ENCODE results near the gene PHRF1.

The PHRF1 gene

DNA sequence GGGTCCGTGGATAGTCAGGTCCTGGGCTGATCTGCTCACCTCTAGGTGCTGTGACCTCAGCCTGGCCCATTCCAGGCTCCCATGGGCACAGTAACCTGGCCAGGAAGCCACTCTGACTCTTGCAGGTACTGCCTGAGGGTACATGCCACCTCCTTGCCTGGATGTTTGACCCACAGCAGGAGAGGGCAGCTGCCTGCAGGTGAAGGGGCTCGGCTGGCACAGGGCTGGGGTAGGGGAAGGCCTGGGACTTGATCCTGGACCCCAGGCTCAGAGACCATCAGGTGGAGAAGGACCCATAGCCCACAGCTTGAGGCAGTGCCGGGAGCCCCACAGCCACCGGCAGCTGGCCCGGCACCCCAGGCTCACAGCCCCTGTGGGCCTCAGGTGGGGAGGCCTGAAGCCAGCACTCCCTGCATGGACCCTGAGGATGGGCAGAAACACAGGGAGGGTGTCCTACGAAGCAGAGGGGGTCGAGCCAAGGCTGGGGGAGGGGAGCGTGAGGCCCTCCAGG is 36.2 kb upstream of the PHRF1 start:
- no peak for DNase-seq (ENCODE audit: low read depth)

DNA sequence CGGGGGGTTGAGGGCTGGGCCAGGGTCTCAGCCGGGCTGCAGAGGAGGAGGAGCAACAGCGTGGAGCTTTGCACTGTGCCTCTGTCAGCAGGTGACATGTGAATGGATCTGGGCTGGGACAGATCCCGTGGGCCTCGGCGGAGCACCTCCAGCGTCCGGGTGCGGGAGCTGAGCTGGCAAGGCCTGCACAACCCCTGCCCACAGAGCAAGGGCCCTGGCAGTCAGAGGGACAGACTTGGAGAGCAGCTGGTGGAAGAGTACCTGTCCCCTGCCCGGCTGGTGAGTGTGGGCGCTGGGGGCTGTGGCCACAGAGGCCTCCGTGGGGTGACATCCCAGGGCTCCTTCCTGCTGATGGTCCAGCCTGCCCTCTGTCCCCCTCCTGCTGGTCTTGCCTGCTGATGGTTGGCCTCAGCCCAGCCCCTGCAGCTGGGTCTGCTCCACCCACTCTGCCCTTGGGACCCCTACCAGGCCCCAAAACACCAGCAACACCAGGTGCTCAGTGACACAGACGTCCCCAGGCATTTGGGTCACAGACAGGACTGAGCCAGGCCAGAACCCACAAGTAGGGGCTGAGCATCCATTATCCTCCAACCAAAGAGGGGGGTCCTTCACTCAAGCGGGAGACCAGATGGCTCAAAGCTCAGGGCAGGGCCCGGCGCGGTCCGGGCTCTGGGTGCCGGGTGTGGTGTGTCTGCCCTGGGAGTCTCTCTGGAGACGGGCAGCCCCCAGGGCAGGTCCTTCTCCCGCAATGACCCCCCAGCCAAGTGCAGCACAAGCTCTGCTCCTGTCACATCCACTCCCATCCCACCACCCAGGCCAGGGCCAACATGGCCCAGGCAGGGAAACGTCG is 35.5 kb upstream of the PHRF1 start:
- no peak for DNase-seq (ENCODE audit: low read depth)

DNA sequence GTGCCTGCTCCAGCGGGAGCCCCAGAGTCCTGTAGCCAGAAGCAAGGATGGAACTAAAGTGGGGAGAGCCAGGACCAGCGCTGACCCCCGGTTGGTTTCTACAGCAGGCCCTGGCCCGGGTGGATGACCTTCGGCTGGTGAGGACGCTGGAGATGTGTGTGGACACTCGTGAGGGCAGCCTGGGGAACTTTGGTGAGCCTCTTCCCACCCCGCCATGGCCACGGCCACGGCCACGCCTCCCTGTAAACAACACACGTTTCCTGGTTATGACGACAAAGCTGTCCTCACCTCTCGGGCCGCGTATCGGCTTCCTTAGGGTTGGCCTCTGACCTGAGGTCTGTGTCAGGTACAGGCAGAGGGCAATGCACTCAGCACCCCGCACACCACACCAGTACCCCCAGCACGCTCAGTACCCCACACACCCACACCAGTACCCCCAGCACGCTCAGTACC is 34.8 kb upstream of the PHRF1 start:
- DNase-seq (ENCODE audit: low read depth), result no peak

DNA sequence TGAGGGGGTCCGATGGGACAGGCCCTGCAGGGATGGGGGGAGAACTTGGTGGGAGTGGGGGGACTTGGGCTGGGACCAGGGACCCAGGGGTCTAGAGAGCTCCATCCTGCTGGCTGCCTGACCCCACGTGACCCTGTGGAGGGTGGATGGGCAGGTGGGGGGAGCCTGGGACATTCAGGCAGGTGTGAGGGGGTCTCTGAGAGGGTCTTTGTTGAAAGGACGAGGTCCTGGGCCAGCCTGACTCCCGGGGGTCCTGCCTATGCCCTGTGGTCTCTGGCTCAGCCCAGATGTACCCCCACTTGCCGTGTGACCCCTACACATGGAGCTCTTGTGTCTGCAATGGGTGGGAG is 31.5 kb upstream of the PHRF1 start:
- DNase-seq (ENCODE audit: low read depth), result no peak

DNA sequence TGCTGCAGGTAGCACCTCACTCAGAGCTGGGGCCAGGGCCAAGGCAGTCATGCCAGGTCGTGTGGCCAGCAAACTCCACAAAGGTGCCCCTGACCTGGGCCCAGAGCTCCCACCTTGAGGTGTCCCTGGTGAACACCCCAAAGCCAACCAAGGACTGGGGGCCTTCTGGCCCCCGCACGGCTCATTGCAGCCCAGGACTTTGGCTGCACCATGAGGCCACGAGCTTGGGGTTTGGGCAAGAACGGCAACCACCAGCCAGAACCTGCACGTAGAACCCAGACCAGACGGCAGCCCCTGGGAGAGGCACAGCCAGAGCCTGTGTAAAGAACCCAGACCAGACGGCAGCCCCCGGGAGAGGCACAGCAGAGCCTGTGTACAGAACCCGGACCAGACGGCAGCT is 31.1 kb upstream of the PHRF1 start:
- DNase-seq (ENCODE audit: low read depth), result no peak

DNA sequence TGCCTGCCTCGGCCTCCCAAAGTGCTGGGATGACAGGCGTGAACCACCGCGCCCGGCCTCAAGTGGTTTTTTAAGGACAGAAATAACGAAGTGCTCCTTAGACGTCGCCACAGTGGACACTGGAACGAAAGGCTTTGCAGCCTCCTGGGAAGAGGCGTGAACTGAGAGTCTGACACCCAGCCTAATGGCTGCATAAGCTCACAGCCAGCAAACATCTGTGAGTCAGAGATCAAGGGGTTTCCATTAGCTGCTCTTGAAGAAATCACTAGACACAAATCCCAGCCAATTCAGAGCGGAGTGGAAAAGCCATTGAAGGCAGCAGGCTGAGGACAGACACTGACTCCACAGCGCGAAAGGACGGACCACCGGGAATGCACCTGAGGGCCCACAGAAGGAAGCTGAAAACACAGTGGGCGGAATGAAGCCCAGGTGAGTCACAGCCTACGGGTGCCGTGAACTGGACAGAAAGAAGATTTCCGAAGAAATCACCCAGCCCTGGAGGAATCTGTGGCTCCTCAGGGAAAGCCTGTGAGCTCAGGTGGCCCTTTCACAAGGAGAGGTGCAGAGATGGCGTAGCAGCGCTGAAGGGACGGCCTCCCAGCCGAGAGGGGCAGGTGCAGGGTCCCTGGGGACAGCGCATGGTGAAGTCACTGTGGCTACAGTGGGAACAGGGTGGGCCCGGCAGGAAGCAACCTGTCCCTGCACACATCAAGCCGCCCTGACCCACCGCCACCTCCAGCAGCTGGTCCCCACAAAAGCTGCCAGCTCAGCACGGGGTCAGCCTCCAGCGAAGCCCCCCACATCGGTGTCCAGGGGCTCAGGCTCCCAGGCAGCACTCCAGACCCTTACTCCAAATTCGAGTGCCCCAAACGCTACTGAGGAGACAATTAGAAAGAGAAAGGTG is 27.3 kb upstream of the PHRF1 start:
- no peak for DNase-seq (ENCODE audit: low read depth)

DNA sequence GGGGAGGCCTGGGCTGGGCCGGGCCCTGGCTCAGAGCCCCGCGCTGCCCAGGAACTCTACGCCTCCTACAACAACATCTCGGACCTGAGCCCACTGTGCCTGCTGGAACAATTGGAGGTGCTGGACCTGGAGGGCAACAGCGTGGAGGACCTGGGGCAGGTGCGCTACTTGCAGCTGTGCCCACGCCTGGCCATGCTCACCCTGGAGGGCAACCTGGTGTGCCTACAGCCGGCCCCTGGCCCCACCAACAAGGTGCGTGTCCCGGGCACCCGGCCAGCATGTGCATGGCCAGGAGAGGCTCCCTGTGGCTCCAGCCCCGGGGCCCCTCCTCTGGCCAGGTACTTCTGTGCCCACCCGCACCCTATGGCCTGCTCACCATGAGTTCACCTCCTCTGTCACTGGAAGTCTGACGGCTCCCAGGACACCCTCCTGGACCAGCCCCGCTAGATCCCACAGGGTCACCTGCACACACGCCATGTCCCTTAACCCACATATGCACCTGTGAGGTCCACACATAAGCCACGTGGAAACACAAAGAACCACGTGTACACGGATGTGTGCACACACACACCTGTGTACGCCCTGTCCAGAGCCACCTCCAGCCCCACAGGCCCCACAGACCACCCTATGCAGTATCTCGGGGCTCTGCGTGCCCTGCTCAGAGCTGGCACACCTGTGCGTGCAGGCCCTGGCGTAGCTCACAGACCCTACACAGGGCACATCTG is 26.1 kb upstream of the PHRF1 start:
- DNase-seq (ENCODE audit: low read depth), result no peak

DNA sequence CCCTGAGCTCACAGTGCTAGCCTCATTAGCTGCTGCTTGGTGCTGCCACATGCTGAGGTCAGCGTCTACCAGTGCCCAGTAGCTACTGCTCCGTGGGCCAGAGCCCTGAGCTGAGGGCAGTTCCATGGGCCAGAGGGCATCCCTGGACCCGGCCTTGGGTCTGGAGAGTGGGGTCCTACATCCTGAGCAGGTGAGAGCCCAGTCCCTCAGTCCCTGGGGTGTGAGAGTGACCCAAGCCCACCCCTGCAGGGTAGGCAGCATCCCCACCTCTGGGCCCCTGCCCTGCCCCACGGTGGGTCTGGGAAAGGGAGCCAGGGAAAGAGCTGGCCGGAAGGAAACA is 25.6 kb upstream of the PHRF1 start:
- no peak for DNase-seq (ENCODE audit: low read depth)

DNA sequence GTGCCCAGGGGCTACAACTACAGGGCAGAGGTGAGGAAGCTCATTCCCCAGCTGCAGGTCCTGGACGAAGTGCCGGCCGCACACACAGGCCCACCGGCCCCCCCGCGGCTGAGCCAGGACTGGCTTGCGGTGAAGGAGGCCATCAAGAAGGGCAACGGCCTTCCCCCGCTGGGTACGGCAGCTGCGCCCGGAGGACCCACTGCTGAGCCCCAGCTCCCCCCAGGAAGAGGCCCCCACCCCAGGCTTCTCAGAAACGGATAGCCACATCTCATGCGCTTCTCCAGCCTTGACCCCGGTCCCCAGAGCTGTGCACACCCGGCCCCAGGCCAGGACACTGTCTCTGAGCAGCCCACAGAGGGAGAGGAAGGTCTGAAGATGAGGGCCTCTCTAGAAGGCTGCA is 25.1 kb upstream of the PHRF1 start:
- no peak for DNase-seq (ENCODE audit: low read depth)

DNA sequence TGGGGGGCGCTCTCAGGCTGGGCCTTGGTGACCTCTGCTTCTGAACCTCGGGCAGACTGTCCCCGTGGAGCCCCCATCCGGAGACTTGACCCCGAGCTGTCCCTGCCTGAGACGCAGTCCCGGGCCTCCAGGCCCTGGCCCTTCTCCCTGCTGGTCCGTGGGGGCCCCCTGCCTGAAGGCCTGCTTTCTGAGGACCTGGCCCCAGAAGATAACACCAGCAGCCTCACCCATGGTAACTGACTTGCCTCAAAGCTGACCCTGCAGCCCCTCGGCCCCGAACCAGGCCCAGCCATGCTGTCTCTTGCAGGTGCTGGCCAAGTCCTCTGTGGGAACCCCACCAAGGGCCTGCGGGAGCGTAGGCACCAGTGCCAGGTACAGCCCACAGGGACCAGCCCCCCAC is 24.7 kb upstream of the PHRF1 start:
- no peak for DNase-seq (ENCODE audit: low read depth)

DNA sequence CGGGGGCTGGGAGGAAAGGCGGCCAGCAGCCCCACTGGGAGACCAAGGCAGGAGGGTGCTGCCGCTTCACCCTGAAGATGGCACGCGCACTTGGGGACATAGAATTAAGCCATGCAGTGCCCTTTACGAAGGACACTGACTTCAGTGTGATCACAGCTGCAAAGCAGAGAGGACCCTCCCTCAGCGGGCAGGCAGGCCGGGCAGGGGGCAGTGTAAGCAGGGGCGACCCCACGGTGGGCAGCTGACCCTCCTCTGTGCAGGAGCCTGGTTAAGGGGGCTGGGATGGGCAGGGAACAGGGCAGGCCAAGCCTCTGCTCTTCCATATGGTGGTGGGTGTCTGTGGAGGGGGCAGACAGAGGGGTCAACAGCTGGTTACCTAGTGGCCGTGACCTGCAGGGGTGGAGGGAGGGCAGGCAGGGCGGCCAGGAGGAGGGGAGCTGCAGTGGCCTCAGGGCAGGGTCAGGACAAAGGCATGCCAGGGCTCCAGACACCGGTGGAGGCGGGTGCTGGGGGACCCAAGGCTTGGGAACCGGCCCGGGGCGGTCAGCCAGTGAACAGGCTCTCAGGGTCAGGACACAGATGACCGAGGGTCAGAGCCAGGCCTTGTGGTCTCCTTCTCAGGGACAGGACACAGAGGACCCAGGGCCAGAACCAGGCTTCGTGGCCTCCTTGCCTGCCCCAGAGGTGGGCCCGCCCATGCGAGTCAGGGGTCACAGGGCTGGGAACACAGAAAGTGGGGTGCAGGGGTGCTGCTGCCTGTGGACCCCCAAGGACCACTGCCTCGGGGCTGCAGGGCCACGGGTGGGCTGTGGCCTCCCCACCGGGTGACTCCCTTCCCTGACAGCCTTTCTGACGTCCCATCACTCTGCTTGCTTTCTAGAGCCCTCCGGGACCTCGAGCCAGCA is 22.9 kb upstream of the PHRF1 start:
- no peak for DNase-seq (ENCODE audit: low read depth)

DNA sequence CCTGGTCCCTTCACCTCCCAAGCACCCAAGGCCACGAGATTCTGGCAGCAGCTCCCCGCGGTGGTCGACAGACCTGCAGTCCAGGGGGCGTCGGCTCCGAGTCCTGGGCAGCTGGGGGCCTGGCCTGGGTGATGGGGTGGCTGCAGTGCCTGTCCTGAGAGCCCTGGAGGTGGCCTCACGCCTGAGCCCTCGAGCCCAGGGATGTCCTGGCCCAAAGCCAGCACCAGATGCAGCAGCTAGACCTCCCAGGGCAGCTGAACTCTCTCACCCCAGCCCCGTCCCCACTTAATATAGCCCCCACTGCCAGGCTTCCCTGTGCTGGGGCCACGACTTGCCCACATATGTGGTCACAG is 22.3 kb upstream of the PHRF1 start:
- DNase-seq (ENCODE audit: low read depth), result no peak

DNA sequence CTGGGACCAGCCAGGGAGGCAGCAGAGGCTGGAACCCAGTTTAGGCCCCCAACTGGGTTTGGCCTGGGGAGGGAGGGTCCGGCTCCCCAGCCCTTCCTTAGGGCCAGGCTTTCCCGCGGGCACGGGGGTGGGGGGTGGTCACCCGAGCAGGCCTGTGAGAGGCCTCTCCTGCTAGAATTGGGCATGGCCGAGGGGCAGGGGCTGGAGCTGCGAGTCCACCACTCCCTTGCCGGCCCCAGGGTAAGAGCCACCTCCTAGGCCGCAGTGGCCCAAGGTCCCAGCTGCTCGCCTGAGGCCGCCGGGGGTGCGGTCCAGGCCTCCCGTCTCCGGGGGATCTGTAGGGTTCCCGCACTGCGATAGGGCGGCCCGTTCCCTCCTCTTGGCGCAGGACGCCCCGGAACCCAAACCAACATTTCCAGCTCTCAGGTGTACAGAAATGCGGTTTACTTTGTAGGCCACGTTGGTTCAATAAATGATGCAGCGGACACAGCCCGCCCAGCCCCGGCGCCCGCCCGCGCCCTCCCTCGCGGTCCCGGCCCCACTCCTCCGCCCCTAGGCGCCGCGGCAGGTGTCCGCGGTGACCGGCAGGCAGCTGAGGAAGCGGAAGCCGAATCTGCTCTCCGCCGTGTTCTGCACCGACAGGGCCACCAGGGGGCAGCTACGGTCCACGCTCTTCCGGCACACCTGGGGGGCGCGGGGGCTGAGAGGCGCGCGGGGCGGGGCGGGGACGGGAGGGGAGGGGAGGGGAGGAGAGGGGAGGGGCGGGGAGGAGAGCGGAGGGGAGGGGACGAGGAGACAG is 21.6 kb upstream of the PHRF1 start:
- peak; percentile 64 for DNase-seq (ENCODE audit: low read depth)

DNA sequence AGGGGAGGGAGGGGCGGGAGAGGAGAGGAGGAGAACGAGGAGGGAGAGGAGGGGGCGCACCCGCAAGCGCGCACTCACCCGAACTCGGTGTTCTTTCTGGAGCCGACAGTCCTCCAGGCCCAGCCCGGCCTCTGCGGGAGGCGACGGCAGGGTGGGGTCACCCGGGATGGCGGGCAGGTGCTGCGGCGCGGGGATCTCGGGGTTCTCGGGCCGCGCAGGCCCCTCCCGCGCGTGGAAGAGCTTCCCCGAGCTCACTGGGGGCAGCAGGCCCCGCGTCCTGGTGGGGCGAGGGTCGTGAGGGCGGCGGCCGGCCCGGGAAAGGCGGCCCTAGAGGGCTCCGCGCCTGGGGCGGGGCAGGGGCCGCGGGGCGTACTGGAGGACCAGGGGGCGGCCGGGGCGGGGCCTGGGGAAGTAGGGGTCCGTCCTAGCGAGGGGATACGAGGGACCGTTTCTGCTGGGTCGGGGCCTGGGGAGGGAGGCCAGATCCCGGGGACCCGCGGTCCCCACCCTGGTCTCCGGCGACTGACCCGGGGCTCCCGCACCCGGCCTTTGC is 21.0 kb upstream of the PHRF1 start:
- DNase-seq (ENCODE audit: low read depth), result no peak

DNA sequence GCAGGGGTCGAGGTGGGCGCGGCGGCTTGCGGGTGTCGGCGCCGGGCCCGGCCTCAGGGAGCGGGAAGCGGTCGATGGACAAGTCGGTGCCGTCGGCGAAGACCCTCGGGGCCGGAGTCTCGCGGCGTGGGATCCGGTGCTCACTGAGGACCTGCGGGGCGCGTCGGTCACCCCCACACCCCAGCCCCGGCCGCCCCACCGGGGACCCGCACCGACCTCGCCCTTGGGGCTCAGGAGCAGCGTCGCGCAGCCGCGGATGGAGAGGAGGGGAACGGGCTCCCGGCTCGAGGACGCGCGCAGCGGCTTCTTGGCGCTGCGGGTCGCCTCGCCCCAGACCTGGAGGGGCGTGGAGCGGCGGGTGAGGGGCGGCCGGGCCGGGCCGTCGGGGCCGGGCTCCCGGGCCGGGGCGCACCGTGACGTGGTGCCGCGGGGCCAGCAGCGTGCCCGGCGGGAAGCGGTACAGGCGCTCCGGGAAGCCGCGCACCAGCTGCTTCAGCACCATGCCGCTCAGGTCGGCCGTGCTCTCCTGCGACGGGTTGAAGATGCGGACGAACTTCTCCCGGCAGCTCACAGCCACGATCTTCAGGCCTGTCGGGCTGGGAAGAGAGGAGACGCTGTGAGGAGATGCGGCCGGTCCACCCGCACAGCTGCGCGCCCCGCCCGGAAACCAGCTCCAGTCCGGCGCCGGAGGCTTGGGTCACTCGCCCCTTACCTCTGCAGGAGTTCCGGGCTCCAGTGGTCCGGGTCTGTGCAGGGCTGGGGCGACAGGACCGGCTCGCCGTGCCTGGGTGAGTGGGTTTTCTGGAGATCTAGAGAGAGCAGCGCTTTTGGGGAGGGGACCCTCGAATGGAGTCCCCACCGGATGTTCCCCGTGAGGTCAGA is 20.2 kb upstream of the PHRF1 start:
- DNase-seq (ENCODE audit: low read depth), result no peak

DNA sequence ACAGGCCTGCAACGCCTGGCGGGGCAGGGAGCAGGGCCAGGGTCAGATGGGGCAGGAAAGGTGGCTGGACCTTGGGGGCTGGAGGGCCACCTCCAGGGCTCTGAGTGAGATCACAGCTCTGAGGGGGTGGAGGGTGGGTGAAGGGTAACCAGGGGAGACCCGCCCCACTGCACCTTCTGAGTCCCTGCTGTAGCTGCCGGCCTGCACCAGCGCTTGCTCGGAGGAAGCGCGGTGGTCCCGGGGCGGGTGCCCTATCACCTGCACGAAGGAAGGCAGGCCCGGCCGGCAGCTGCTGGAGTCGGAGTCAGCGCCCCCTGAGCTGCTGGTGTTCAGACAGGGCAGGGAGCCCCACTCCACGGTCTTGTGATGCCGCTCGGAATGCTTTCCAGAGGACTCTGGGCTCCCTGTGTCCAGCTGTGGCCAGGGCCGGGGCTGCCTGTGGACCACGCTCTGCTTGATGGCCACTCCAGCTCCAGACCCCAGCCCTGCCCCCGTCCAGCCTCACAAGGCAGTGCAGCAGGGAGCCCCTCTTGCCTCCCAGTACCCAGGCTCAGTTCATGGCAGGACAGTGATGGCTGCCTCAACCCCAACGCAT is 19.5 kb upstream of the PHRF1 start:
- no peak for DNase-seq (ENCODE audit: low read depth)

DNA sequence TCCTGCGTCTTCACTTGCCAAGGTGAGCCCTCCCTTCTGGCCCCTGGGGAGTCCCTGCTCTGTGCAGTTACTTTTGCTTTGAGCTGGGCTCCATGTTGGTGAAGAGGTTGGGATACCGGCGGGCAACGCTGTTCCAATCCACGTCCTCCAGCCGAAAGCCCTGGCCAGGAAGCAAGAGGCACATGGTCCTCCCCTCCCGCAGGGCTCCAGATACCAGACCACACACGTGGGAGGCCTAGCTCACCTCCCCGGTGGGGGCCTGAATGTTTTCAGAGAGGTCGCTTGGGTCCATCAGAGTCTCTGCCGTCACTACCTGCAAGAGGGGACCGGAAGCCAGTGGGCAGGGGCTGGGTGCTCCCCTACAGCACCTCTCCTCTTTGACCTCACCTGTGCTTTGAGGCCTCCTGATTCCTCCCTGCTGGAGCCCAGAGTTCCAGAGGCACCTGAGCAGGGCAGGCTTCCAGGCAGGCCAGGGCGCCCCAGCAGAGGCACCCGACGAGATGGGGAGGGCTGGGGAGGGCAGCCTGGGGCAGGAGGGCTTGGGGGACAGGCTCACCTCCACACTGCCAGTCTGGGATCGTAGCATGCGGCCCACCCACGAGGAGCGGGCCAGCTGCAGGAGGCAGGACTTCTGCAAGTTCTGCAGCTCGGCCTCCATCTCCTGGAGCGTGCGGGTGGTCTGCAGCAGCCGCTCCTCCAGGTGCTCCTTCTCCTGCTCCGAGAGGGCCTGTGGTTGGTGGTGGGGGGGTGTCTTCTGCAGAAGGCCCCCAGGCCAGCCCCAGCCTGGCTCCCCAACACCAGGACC is 18.7 kb upstream of the PHRF1 start:
- no peak for DNase-seq (ENCODE audit: low read depth)

DNA sequence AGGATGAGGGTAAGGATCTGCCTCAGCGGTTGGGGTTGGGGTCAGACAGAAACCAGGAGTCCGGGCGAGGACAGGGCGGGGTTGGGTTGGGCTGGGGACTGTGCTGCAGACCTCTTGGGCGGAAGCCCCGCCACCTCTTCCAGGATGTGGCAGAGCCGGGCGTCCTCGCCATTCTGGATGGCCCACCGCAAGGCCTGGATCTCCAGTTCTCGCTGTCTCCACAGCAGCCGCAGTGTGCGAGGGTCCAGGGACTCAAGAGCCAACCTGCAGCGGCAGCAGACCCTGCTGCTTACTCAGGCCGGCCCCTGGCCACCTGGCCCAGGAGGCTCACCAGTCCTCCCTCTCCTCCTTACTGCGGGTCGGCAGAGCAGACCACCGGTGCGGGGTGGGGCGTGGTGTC is 17.8 kb upstream of the PHRF1 start:
- DNase-seq (ENCODE audit: low read depth), result no peak
